Mucosa of descending colon (tissue), 3 donors: ENCODE data around the gene MAB21L4. TPM values are rescaled to one million over a fixed set of nuclear protein-coding genes. Genes with fewer than 3 reads are reported as not detected.
A peak's percentile ranks its signal among the peaks of the same experiment; 100 is the strongest.

ENCODE experiments used
- ATAC-seq: fragments of 200-7000 bp; cut with Tn5 transposase; one replicate; pipeline ENCODE4 v1.9.1; 2020; ENCODE audit warnings: mild to moderate bottlenecking, moderate library complexity
- DNase-seq, 3 donors: peaks; one replicate each; pipeline ENCODE4 v3.0.0-alpha.2; 2020
- H3K36me3 ChIP-seq: fragments of 200-600 bp; one replicate; pipeline ENCODE4 v1.8.0; 2021; ENCODE audit warnings: low read depth, mild to moderate bottlenecking
- H3K4me1 ChIP-seq: fragments of 200-600 bp; one replicate; pipeline ENCODE4 v1.8.0; 2021; ENCODE audit warnings: low read depth, mild to moderate bottlenecking
- H3K4me3 ChIP-seq: fragments of 200-600 bp; one replicate; pipeline ENCODE4 v1.8.0; 2021; ENCODE audit warnings: mild to moderate bottlenecking
- H3K9me3 ChIP-seq: fragments of 200-600 bp; one replicate; pipeline ENCODE4 v1.8.0; 2021; ENCODE audit warnings: mild to moderate bottlenecking
- CTCF ChIP-seq: fragments of 200-600 bp; IDR thresholded peaks from one replicate; pipeline ENCODE4 v1.8.0; 2022; ENCODE audit warnings: antibody characterized with exemption, mild to moderate bottlenecking
- intact Hi-C, 2 donors: fragments of 100-400 bp; cut with DNase I in 1 of 2; cut with micrococcal nuclease in 1 of 2; formaldehyde crosslinking; loops; one replicate each; pipeline versions ENCODE4 v1.11.0 to v1.11.1; 2022; cut with DNase I, micrococcal nuclease
- total RNA-seq, 3 donors: library from RNA; stranded (reverse); fragmentation: NEBNext Ultra II Directional in 2 of 3; extraction: Animal tissue kit (Norgen Biotek cat#: 25700) in 2 of 3; gene quantifications; one replicate each; pipeline versions ENCODE4 v1.2.1 to v1.2.4, GENCODE V29; 2021 to 2023
- donor health status: DM: no; HTN: no; CAD: no; lungs with moderate emphysema.
- donor health status: DM: no; HTN: no; CAD: no.
- donor health status: DM: no; HTN: yes; CAD: no.

MAB21L4 gene
- total RNA-seq, 3 donors from 2014 or later = 3.3 to 13.2 (median 8.1) TPM

GRCh38 chr2:240898731-240899467 lies 2.9 kb upstream of the MAB21L4 start:
- Histone ChIP-seq H3K4me1 (peaks cover 9% of the 10 kb centered on the region), H3K36me3 (no peaks in the 10 kb centered on the region), H3K9me3 (no peaks in the 10 kb centered on the region), H3K4me3 (no peak overlapping the region)
- peak in 2 of 3 donors; percentile 27 to 46 for DNase-seq
- ATAC-seq = no peak
- intact Hi-C loops = no loop called here
- no peak for TF ChIP-seq CTCF

GRCh38 chr2:240898108-240898730 lies 2.3 kb upstream of the MAB21L4 start:
- Histone ChIP-seq H3K36me3 (no peaks in the 10 kb centered on the region), H3K4me3 (no peak overlapping the region), H3K4me1 (peaks cover 9% of the 10 kb centered on the region), H3K9me3 (no peaks in the 10 kb centered on the region)
- intact Hi-C loops = no loop called here
- TF ChIP-seq CTCF = no peak
- ATAC-seq (peak; percentile 58), DNase-seq (peak; percentile 48 to 60 (median 56))

GRCh38 chr2:240896871-240897692 lies 1.1 kb upstream of the MAB21L4 start:
- TF ChIP-seq CTCF = no peak
- DNase-seq (peak; percentile 72 to 88 (median 87)), ATAC-seq (peak; percentile 77)
- Histone ChIP-seq H3K9me3 (no peaks in the 10 kb centered on the region), H3K36me3 (no peaks in the 10 kb centered on the region), H3K4me3 (no peak overlapping the region), H3K4me1 (peaks cover 9% of the 10 kb centered on the region)
- intact Hi-C loops = no loop called here

- intact Hi-C loops = no loop called here
- Histone ChIP-seq H3K4me3 (no peak overlapping the region), H3K9me3 (no peaks in the 10 kb centered on the region), H3K4me1 (peaks cover 9% of the 10 kb centered on the region), H3K36me3 (no peaks in the 10 kb centered on the region)
- no peak for TF ChIP-seq CTCF
- peak; percentile 24 for ATAC-seq
- DNase-seq = no peak
Observed at GRCh38 chr2:240896394-240896793, 438 bp upstream of the MAB21L4 start.

- peaks cover 11% of the 10 kb centered on the region for H3K4me1 ChIP-seq
- peak in 2 of 3 donors; percentile 23 to 42 for DNase-seq
- H3K9me3 ChIP-seq = no peaks in the 10 kb centered on the region
- intact Hi-C loops = no loop called here
- no peak for ATAC-seq
- H3K36me3 ChIP-seq = no peaks in the 10 kb centered on the region
- H3K4me3 ChIP-seq = no peak overlapping the region
- no peak for TF ChIP-seq CTCF
Observed at GRCh38 chr2:240894836-240895558, 959 bp downstream of the MAB21L4 start.
